ENCODE data around the gene ZNF557.
"Not testable (repeated sequence)": the region's sequence is repeated elsewhere in the genome, so short reads cannot be mapped to it uniquely, and the experiment has no call there.

ZNF557 gene

GRCh38 chr19:7069042-7069903, at the start of gene ZNF557:
Gene ZNF557, plus strand, starts transcription at chr19:7069703. Its CDS starts 5,372 bp downstream, at chr19:7075075.
- in situ Hi-C loops (cut with HindIII; ENCODE audit: low sequenced_read_pairs), result no loop called here

- in situ Hi-C loops (cut with HindIII; ENCODE audit: low sequenced_read_pairs), result not testable (repeated sequence)
Observed at GRCh38 chr19:7021331-7021730, 48.2 kb upstream of the ZNF557 start, which contains the start of gene MBD3L2B. Gene MBD3L2B, minus strand, starts transcription at chr19:7021431. Its CDS starts 34 bp downstream, at chr19:7021397.

DNA sequence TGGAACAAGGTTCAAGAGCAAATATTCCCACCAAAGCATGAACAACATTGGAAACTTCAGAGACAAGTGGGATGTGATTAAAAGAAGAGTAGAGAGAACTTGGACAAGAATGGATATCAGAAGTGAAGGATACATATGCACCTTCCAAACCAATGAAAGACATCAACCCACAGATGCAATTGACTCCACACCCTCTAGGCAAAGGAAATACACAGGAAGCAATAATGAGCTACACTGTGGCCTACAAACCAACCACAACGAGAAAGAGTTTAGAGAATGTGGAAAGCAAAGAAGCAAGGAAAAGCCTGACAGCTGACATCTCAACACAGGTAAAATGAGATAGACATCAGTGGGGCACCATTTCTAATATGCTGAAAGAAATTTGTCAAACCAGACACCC, 40.7 kb upstream of the ZNF557 start:
- in situ Hi-C loops (cut with HindIII; ENCODE audit: low sequenced_read_pairs), result not testable (repeated sequence)

DNA sequence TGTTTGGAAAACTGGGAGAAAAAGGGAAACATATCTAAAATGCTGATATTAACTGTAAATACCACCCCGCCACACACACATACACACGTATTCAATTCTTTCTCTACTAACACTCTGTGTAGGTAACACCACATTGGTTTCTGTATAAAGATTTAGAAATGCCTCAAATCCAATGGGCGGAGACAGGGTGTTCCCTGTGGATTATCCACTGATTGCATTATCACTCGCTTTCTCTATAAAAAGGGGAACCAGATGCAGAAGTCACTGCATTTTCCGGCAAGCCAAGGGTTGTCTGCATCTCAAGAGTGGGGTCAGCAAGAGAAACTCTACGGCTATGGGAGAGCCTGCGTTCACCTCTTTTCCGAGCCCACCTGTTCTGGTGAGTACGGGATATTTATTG, 39.2 kb upstream of the ZNF557 start, which contains the start of gene MBD3L5:
MBD3L5 (plus strand) TSS at position 301 of the 400 bp plus-strand sequence; CDS start at position 335, 34 bp downstream.
- in situ Hi-C loops (cut with HindIII; ENCODE audit: low sequenced_read_pairs), result not testable (repeated sequence)

- in situ Hi-C loops (cut with HindIII; ENCODE audit: low sequenced_read_pairs), result not testable (repeated sequence)
Observed at GRCh38 chr19:7040079-7040478, 29.4 kb upstream of the ZNF557 start, which contains the start of gene MBD3L4. Gene MBD3L4, minus strand, starts transcription at chr19:7040179. Its CDS starts 35 bp downstream, at chr19:7040144.

- in situ Hi-C loops (cut with HindIII; ENCODE audit: low sequenced_read_pairs), result not testable (repeated sequence)
Observed at GRCh38 chr19:7041563-7041962, 27.9 kb upstream of the ZNF557 start.

- in situ Hi-C loops (cut with HindIII; ENCODE audit: low sequenced_read_pairs), result not testable (repeated sequence)
Observed at GRCh38 chr19:7049021-7049420, 20.5 kb upstream of the ZNF557 start, which contains the start of gene MBD3L2. Gene MBD3L2, plus strand, starts transcription at chr19:7049321. Its CDS starts 53 bp downstream, at chr19:7049374.

DNA sequence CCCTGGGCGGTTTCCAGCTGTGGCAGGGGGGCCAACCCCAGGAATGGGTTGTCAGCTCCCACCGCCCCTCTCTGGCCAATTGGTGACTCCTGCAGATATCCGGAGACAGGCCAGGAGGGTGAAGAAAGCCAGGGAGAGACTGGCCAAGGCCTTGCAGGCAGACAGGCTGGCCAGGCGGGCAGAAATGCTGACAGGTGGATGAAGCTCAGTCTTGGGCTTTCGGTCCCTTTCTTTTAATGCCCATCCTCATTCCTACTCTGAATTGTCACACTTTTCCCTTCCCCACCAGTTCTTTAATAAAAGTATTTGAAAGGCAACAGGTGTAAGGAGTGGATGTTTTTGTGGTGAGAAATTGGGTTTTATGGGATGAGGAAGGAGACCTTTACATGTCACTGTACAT, 18.1 kb upstream of the ZNF557 start:
- in situ Hi-C loops (cut with HindIII; ENCODE audit: low sequenced_read_pairs), result not testable (repeated sequence)

DNA sequence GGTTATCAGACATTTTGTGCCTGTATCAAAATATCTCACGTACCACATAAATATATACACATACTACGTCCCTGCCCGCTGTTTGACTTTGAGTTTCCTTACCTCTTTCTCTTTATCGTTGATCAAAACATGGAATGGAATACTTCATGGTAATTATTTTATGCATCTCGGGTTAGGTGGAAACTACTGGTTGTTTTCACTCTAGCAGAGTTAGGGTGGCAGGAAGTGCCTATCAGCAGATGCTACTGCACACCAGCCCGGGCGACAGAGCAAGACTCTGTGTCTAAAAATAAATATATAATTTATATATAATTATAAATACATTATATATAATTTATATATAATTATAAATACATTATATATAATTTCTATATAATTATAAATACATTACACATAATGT, 16.6 kb upstream of the ZNF557 start:
- in situ Hi-C loops (cut with HindIII; ENCODE audit: low sequenced_read_pairs), result not testable (repeated sequence)

DNA sequence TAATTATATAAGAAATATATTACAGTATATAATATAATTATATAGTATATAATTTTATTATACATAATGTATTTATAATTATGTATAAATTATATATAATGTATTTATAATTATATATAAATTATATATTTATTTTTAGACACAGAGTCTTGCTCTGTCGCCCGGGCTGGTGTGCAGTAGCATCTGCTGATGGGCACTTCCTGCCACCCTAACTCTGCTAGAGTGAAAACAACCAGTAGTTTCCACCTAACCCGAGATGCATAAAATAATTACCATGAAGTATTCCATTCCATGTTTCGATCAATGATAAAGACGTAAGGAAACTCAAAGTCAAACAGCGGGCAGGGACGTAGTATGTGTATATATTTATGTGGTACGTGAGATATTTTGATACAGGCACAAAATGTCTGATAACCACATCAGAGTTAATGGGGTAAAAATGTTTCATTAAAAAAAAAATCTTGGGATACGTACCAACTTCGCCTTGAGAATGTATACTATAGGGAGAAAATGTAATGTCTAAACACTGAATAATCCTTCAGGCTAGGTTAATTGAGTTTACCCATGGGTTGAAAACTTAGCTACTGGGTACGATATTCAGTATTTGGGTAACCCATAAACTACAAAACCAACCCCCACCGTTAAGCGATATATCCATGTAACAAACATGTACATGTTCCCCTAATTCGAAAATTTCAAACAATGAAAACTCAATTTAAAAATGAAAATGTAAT, 14.7 kb upstream of the ZNF557 start:
- in situ Hi-C loops (cut with HindIII; ENCODE audit: low sequenced_read_pairs), result not testable (repeated sequence)

DNA sequence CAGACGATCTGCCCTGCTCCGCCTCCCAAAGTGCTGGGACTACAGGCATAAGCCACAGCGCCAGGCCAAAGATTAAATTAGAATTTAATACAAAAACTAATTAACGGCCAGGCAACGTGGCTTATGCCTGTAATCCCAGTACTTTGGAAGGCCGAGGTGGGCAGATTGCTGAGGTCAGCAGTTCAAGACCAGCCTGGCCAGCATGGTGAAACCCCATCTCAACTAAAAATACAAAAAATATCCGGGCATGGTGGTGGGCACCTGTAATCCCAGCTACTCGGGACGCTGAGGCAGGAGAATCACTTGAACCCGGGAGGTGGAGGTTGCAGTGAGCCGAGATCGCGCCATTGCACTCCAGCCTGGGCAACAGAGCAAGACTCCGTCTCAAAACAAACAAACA, 13.8 kb upstream of the ZNF557 start:
- in situ Hi-C loops (cut with HindIII; ENCODE audit: low sequenced_read_pairs), result not testable (repeated sequence)

DNA sequence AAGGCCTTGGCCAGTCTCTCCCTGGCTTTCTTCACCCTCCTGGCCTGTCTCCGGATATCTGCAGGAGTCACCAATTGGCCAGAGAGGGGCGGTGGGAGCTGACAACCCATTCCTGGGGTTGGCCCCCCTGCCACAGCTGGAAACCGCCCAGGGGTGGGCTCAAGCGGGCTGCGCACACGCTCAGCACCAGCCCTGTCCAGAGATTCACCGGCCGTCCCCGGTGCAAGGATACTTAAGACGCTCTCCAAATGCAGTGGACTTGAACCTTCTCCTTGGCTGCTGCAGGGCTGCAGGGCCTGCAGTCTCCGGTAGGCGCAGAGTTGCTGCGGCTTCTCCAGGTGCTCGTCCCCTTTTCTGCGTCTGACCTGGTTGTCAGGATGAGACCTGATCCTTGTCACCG, 13.1 kb upstream of the ZNF557 start:
- in situ Hi-C loops (cut with HindIII; ENCODE audit: low sequenced_read_pairs), result not testable (repeated sequence)

- in situ Hi-C loops (cut with HindIII; ENCODE audit: low sequenced_read_pairs), result not testable (repeated sequence)
Observed at GRCh38 chr19:7058576-7058975, 10.9 kb upstream of the ZNF557 start, which contains the start of gene MBD3L3. Gene MBD3L3, minus strand, starts transcription at chr19:7058676. Its CDS starts 71 bp downstream, at chr19:7058605.

DNA sequence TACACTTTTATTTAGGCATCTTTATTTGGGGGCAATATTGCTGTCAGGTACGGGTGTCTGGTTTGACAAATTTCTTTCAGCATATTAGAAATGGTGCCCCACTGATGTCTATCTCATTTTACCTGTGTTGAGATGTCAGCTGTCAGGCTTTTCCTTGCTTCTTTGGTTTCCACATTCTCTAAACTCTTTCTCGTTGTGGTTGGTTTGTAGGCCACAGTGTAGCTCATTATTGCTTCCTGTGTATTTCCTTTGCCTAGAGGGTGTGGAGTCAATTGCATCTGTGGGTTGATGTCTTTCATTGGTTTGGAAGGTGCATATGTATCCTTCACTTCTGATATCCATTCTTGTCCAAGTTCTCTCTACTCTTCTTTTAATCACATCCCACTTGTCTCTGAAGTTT, 9.5 kb upstream of the ZNF557 start:
- in situ Hi-C loops (cut with HindIII; ENCODE audit: low sequenced_read_pairs), result not testable (repeated sequence)

GRCh38 chr19:7063339-7063738, 6.2 kb upstream of the ZNF557 start:
- in situ Hi-C loops (cut with HindIII; ENCODE audit: low sequenced_read_pairs), result no loop called here

- in situ Hi-C loops (cut with HindIII; ENCODE audit: low sequenced_read_pairs), result no loop called here
Observed at GRCh38 chr19:7063764-7064418, 5.6 kb upstream of the ZNF557 start.

- in situ Hi-C loops (cut with HindIII; ENCODE audit: low sequenced_read_pairs), result not testable (repeated sequence)
Observed at GRCh38 chr19:7067122-7067521, 2.4 kb upstream of the ZNF557 start.

- in situ Hi-C loops (cut with HindIII; ENCODE audit: low sequenced_read_pairs), result no loop called here
Observed at GRCh38 chr19:7067716-7068115, 1.8 kb upstream of the ZNF557 start.

DNA sequence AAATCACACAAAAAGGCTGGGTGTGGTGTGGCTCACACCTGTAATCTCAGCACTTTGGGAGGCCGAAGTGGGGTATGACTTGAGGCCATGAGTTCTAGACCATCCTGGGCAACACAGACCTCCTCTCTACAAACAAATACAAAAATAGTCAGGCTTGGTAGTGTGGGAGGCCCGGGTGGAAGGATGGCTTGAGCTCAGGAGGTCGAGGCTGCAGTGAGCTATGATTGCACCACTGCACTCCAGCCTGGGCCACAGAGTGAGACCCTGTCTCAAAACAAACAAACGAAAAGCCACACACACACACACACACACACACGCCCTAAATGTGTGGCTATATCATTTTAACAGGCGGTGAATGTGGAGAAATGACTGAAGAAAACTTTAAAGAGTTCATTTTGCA, 904 bp upstream of the ZNF557 start:
- in situ Hi-C loops (cut with HindIII; ENCODE audit: low sequenced_read_pairs), result no loop called here

DNA sequence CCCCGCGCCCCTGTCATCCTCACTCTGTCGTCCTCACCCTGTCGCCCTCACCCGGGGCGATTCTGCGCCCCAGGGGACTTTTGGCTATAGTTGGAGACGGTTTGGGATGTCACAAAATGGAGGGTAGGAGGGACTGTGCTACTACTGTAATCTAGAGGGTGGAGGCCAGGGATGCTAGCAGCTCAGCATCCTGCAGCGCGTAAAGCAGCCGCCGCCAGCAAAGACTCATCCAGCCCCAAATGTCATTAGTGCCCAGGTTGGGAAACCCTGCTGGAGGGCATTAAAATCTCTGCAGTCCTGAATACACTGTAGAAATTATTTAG, 362 bp downstream of the ZNF557 start:
- in situ Hi-C loops (cut with HindIII; ENCODE audit: low sequenced_read_pairs), result no loop called here

- in situ Hi-C loops (cut with HindIII; ENCODE audit: low sequenced_read_pairs), result no loop called here
Observed at GRCh38 chr19:7072541-7072940, 3.0 kb downstream of the ZNF557 start.
